Measurements from ENCODE around the gene PXK.

The PXK gene

DNA sequence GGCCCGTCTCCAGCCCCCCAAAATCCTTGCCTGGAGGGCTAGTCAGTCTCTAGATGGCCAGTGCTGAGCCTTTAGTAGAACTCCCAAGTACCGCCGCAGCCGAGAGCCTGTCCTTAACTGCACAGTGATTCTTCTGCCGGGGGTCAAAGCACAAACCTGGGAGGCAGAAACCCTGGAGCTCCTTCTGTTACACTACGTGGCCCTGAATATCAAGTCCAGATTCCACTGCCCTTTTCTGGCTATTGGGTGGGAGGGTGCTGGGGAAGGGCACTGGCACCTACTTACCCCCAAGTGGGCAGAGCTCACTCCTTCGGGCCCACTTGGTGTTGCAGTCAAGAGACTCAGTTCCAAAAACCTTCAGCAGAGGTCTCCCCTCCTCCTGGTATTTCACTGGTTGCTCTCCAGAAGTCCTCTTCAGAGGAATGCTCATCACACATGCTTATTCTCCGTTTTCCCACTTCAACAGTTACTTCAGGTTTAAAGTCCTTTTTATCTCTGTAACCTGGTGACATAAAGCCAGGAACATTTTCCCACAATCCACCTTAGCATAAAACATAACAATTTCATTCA lies 90.1 kb downstream of the PXK start:
- no peak overlapping the region for H3K4me3 ChIP-seq (ENCODE audit: low read depth, low read length)
- TF ChIP-seq CTCF (IDR thresholded peaks at IDR 0.05; ENCODE audit: low read depth, low read length, missing control alignments): peak; percentile 16
- DNase-seq (ENCODE audit: low read depth): no peak

GRCh38 chr3:58424613-58425012 lies 91.9 kb downstream of the PXK start:
- H3K4me3 ChIP-seq (ENCODE audit: low read depth, low read length): no peak overlapping the region
- no peak for TF ChIP-seq CTCF (IDR thresholded peaks at IDR 0.05; ENCODE audit: low read depth, low read length, missing control alignments)
- DNase-seq (ENCODE audit: low read depth): no peak

- no peak overlapping the region for H3K4me3 ChIP-seq (ENCODE audit: low read depth, low read length)
- no peak for DNase-seq (ENCODE audit: low read depth)
- no peak for TF ChIP-seq CTCF (IDR thresholded peaks at IDR 0.05; ENCODE audit: low read depth, low read length, missing control alignments)
Measured at GRCh38 chr3:58425782-58426181, 93.1 kb downstream of the PXK start.

- no peak for TF ChIP-seq CTCF (IDR thresholded peaks at IDR 0.05; ENCODE audit: low read depth, low read length, missing control alignments)
- H3K4me3 ChIP-seq (ENCODE audit: low read depth, low read length): no peak overlapping the region
- no peak for DNase-seq (ENCODE audit: low read depth)
Measured at GRCh38 chr3:58427661-58428361, 95.1 kb downstream of the PXK start.

- TF ChIP-seq CTCF (IDR thresholded peaks at IDR 0.05; ENCODE audit: low read depth, low read length, missing control alignments): no peak
- peak; percentile 53 for DNase-seq (ENCODE audit: low read depth)
- H3K4me3 ChIP-seq (ENCODE audit: low read depth, low read length): no peak overlapping the region
Measured at GRCh38 chr3:58429657-58430056, 97.0 kb downstream of the PXK start.

- DNase-seq (ENCODE audit: low read depth): no peak
- peak overlapping the region; percentile 89 for H3K4me3 ChIP-seq (ENCODE audit: low read depth, low read length)
- no peak for TF ChIP-seq CTCF (IDR thresholded peaks at IDR 0.05; ENCODE audit: low read depth, low read length, missing control alignments)
Measured at GRCh38 chr3:58432905-58433304, 100.2 kb downstream of the PXK start.
